ENCODE data around the gene SLC35F1.

GRCh38 chr6:118326712-118327111, 419.6 kb downstream of the SLC35F1 start:
- TF ChIP-seq CTCF (IDR thresholded peaks at IDR 0.05) (no peak), EZH2 (IDR thresholded peaks at IDR 0.05) (no peak), EZH2phosphoT487 (IDR thresholded peaks at IDR 0.05) (no peak)
